DOHH2 (cell line): ENCODE data around the gene ARL8B.

Experiments used
- H3F3A ChIP-seq: fragments of 200-600 bp; sonication (generic), shearing (Covaris generic); 2 replicates; pipeline ENCODE4 v1.6.0; 2016; ENCODE audit warnings: antibody characterized with exemption, mild to moderate bottlenecking; ENCODE audit not compliant: control insufficient read depth, insufficient read depth
- H3K27ac ChIP-seq: fragments of 200-600 bp; sonication (generic); 2 replicates; pipeline ENCODE4 v1.5.1; 2014; ENCODE audit warnings: low read depth, mild to moderate bottlenecking, low read length, moderate library complexity
- H3K27me3 ChIP-seq: fragments of 200-600 bp; sonication (generic); 2 replicates; pipeline ENCODE4 v1.6.1; 2014; ENCODE audit warnings: mild to moderate bottlenecking, low read length, mixed read lengths; ENCODE audit not compliant: control insufficient read depth
- H3K36me3 ChIP-seq: fragments of 200-600 bp; sonication (generic); 2 replicates; pipeline ENCODE4 v1.6.1; 2014; ENCODE audit warnings: mild to moderate bottlenecking, low read length, moderate library complexity, mixed read lengths; ENCODE audit not compliant: control insufficient read depth
- H3K4me1 ChIP-seq: fragments of 200-600 bp; sonication (generic); 2 replicates; pipeline ENCODE4 v1.6.1; 2014; ENCODE audit warnings: mild to moderate bottlenecking, low read length, mixed read lengths; ENCODE audit not compliant: control insufficient read depth
- H3K4me2 ChIP-seq: fragments of 200-600 bp; sonication (generic); 2 replicates; pipeline ENCODE4 v1.6.0; 2014; ENCODE audit warnings: mild to moderate bottlenecking, low read length, moderate library complexity
- H3K4me3 ChIP-seq: fragments of 200-600 bp; sonication (generic); 2 replicates; pipeline ENCODE4 v1.5.1; 2014; ENCODE audit warnings: mild to moderate bottlenecking, low read length, mixed read lengths
- H3K79me2 ChIP-seq: fragments of 200-600 bp; sonication (generic); 2 replicates; pipeline ENCODE4 v1.6.1; 2014; ENCODE audit warnings: mild to moderate bottlenecking, low read length, mixed read lengths; ENCODE audit not compliant: control insufficient read depth
- H3K9me2 ChIP-seq: fragments of 200-600 bp; sonication (generic); replicated peaks from 2 replicates; pipeline ENCODE4 v1.6.1; 2014; ENCODE audit warnings: mild to moderate bottlenecking, low read length, mixed read lengths; ENCODE audit not compliant: control insufficient read depth
- H3K9me3 ChIP-seq: fragments of 200-600 bp; sonication (generic); 2 replicates; pipeline ENCODE4 v1.6.1; 2014; ENCODE audit warnings: antibody characterized with exemption, low read length, mixed read lengths; ENCODE audit not compliant: control insufficient read depth, insufficient read depth
- H4K20me1 ChIP-seq: fragments of 200-600 bp; sonication (generic); 2 replicates; pipeline ENCODE4 v1.6.0; 2014; ENCODE audit warnings: low read depth, mild to moderate bottlenecking, antibody characterized with exemption, low read length, moderate library complexity; ENCODE audit not compliant: control insufficient read depth, insufficient read depth
- CTCF ChIP-seq: fragments of 200-600 bp; sonication (generic); IDR thresholded peaks from one replicate; pipeline ENCODE4 v1.5.1; 2014; ENCODE audit warnings: antibody characterized with exemption, mild to moderate bottlenecking, low read depth, low read length; ENCODE audit not compliant: poor library complexity, severe bottlenecking
- EZH2phosphoT487 ChIP-seq: fragments of 200-600 bp; sonication (generic); IDR thresholded peaks from 2 replicates; pipeline ENCODE4 v1.6.1; 2017; ENCODE audit warnings: borderline replicate concordance, mild to moderate bottlenecking, antibody characterized with exemption, low read length, moderate library complexity, mixed read lengths

The ARL8B gene

DNA sequence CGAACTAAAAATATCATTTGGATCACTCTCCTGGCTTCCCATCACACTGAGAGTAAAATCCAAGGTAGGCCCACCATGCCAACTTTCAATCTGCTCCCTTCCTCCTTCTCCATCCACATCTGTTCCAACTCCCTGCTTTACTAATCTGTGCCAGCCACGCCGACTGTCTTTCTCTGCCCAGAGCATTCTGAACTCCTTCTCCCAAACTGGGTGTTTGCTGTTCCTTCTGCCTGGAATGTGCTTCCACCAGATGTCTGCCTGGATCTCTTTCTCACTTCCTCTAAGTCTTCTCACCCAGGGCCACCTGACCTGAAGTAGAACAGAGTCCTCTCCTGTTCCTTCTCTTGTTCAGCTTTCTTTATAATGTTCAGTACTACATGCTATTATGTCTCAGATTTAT is 5.6 kb upstream of the ARL8B start:
- H3K4me1 ChIP-seq: peaks cover 5% of the 10 kb centered on the region
- H3K79me2 ChIP-seq: 0 out of 2 replicates have a peak, but pooled peaks cover under 1% of the 10 kb centered on the region
- H3K9me2 ChIP-seq: no peaks in the 10 kb centered on the region
- no peak for TF ChIP-seq EZH2phosphoT487
- TF ChIP-seq CTCF: no peak
- H3K36me3 ChIP-seq: no peaks in the 10 kb centered on the region
- H3K9me3 ChIP-seq: no peaks in the 10 kb centered on the region
- no peak overlapping the region for H3K4me2 ChIP-seq
- no peaks in the 10 kb centered on the region for H4K20me1 ChIP-seq
- no peak overlapping the region for H3K4me3 ChIP-seq
- H3K27ac ChIP-seq: no peak overlapping the region
- no peaks in the 10 kb centered on the region for H3F3A ChIP-seq
- no peaks in the 10 kb centered on the region for H3K27me3 ChIP-seq

- 0 out of 2 replicates have a peak overlapping the region, but pooled peaks have one; percentile 11 for H3K4me2 ChIP-seq
- H3K9me2 ChIP-seq: no peaks in the 10 kb centered on the region
- no peaks in the 10 kb centered on the region for H3K27me3 ChIP-seq
- TF ChIP-seq CTCF (no peak), EZH2phosphoT487 (no peak)
- no peaks in the 10 kb centered on the region for H3K9me3 ChIP-seq
- H3F3A ChIP-seq: no peaks in the 10 kb centered on the region
- peaks cover 12% of the 10 kb centered on the region; the same call in 1 of the 2 replicates for H4K20me1 ChIP-seq
- H3K79me2 ChIP-seq: peaks cover 38% of the 10 kb centered on the region
- peaks cover 28% of the 10 kb centered on the region for H3K4me1 ChIP-seq
- peaks cover 13% of the 10 kb centered on the region for H3K36me3 ChIP-seq
- H3K4me3 ChIP-seq: no peak overlapping the region
- no peak overlapping the region for H3K27ac ChIP-seq
Observed at GRCh38 chr3:5120446-5120845, 1.6 kb upstream of the ARL8B start.

GRCh38 chr3:5122741-5123706 is 932 bp downstream of the ARL8B start:
- peak overlapping the region; percentile 91 for H3K4me2 ChIP-seq
- H3K27me3 ChIP-seq: no peaks in the 10 kb centered on the region
- peaks cover 12% of the 10 kb centered on the region; the same call in 1 of the 2 replicates for H4K20me1 ChIP-seq
- no peaks in the 10 kb centered on the region for H3K9me2 ChIP-seq
- H3K4me3 ChIP-seq: peak overlapping the region; percentile 91
- H3K36me3 ChIP-seq: peaks cover 13% of the 10 kb centered on the region
- H3F3A ChIP-seq: no peaks in the 10 kb centered on the region; the same call in 1 of the 2 replicates
- H3K9me3 ChIP-seq: no peaks in the 10 kb centered on the region
- TF ChIP-seq EZH2phosphoT487 (no peak), CTCF (no peak)
- peak overlapping the region; percentile 35 for H3K27ac ChIP-seq
- H3K79me2 ChIP-seq: peaks cover 63% of the 10 kb centered on the region
- H3K4me1 ChIP-seq: peaks cover 34% of the 10 kb centered on the region
